HG03066 (cell line): Measurements from ENCODE around the gene PARP16.

Experiments
- ATAC-seq: cut with Tn5 transposase; IDR thresholded peaks from one replicate; pipeline ENCODE4 v1.9.1; 2021; ENCODE audit warnings: low read depth; ENCODE audit not compliant: unreplicated experiment

The PARP16 gene

DNA sequence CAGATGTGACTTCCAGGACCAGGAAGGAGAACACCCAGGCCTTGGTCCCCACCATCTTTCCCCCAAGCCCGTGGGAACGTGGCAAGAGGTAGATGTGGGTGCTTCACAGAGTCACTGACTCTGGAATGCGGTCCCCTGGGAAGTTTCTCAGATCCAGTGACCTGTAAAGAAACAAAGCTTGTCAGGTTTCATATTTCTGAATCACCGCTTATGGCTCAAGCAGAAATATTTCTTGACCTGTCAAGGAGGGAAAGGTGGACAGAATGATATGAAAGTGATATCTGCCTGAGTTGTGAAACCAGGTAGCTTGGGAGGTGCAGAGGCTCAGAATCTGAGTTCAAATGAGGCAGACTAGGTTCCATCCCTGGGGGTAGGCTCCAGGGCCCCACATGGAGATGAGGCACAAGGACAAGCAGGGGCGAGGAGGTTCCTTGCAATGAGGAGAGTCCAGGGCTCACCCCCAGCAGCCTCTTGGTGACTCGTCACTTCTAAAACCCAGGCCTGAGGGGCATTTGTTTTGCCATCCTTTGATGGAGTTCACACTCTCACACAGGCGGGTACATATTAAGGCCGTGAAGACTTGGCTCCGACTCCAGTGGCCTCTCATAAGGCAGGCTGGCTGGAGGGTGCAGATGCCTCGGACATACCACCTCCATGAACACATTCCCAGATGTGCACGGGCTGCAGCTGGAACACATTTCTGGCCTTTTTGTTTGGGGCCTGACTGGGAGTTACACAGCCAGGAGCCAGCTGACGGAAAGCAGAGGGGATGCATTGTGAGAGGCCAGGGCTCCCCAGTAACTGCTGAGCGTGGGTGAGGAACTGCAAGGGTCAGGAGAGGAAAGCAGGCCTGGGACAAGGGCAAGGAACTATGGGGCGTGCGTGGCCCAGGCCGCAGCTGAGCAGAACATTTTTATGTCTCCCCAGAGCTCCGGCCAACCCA, 76.7 kb downstream of the PARP16 start:
- ATAC-seq = no peak

DNA sequence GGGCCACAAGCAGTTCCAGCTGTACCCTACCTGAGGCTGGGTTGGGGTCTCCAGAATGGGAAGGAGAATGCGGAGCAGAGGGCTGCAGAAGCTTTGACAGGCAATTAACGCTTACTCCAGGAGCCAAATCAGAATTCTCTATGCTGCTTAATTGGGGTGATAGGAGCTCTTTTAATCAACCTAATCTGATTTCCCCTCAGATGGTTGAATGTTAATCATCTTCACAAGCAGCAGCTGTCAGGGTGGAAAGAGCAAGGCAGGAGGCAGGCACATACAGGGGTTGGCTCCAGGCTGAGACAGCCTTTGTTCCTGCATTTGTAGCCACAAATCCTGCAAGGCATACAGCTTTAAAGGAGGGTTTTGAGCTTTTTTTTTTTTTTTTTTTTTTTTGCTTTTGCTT, 78.0 kb downstream of the PARP16 start:
- ATAC-seq = no peak
